WTC11 (cell line): ENCODE data around the gene MITD1. TPM values are rescaled to one million over a fixed set of nuclear protein-coding genes. Genes with fewer than 3 reads are reported as not detected.
"Not testable (repeated sequence)": the region's sequence is repeated elsewhere in the genome, so short reads cannot be mapped to it uniquely, and the experiment has no call there.

Experiments used
- ATAC-seq: fragments of 200-7000 bp; cut with Tn5 transposase; 2 replicates; pipeline ENCODE4 v1.10.0; 2021; ENCODE audit warnings: mild to moderate bottlenecking, moderate library complexity
- CTCF ChIA-PET: fragments of 300-600 bp; sonication (Branson Sonifier 250); formaldehyde crosslinking; loops from one replicate; lab custom pipeline; 2021; ENCODE audit warnings: antibody characterized with exemption; lab: Charles Lee
- POLR2A ChIA-PET: fragments of 350-600 bp; sonication (Branson Sonifier 250); formaldehyde crosslinking; loops from one replicate; lab custom pipeline; 2021; ENCODE audit warnings: antibody characterized with exemption; lab: Charles Lee
- DNase-seq: peaks from one replicate; pipeline ENCODE4 v3.0.0; 2021; ENCODE audit warnings: low spot score
- H3K27ac Mint-ChIP-seq: 2 replicates; pipeline ENCODE4 v1.8.0; 2021; ENCODE audit warnings: mixed read lengths
- H3K27me3 Mint-ChIP-seq: 2 replicates; pipeline ENCODE4 v1.8.0; 2021; ENCODE audit warnings: low read depth, mild to moderate bottlenecking, moderate library complexity, mixed read lengths
- H3K36me3 Mint-ChIP-seq: 2 replicates; pipeline ENCODE4 v1.8.0; 2021; ENCODE audit warnings: mixed read lengths
- H3K4me1 Mint-ChIP-seq: 2 replicates; pipeline ENCODE4 v1.8.0; 2022; ENCODE audit warnings: mixed read lengths
- H3K4me3 Mint-ChIP-seq: 2 replicates; pipeline ENCODE4 v1.8.0; 2021; ENCODE audit warnings: mild to moderate bottlenecking, moderate library complexity, mixed read lengths
- H3K9me3 Mint-ChIP-seq: 2 replicates; pipeline ENCODE4 v1.8.0; 2021; ENCODE audit warnings: mixed read lengths
- ATF1 ChIP-seq: sonication (generic); formaldehyde crosslinking; IDR thresholded peaks from 2 replicates; pipeline ENCODE4 v1.8.1; 2023; ENCODE audit warnings: mild to moderate bottlenecking, moderate library complexity, missing genetic modification reagents
- CBFB ChIP-seq: sonication (generic); formaldehyde crosslinking; IDR thresholded peaks from 2 replicates; pipeline ENCODE4 v1.8.1; 2022; ENCODE audit warnings: mild to moderate bottlenecking, low read depth, missing genetic modification reagents
- CREM ChIP-seq: sonication (generic); formaldehyde crosslinking; IDR thresholded peaks from 2 replicates; pipeline ENCODE4 v1.8.1; 2022; ENCODE audit warnings: mild to moderate bottlenecking, missing genetic modification reagents, moderate library complexity
- ETV6 ChIP-seq: sonication (generic); formaldehyde crosslinking; IDR thresholded peaks from 2 replicates; pipeline ENCODE4 v1.8.1; 2022; ENCODE audit warnings: mild to moderate bottlenecking, missing genetic modification reagents
- FOXP1 ChIP-seq: sonication (generic); formaldehyde crosslinking; IDR thresholded peaks from 2 replicates; pipeline ENCODE4 v1.8.0; 2022; ENCODE audit warnings: missing genetic modification reagents, mild to moderate bottlenecking, moderate library complexity, borderline replicate concordance
- GRHL2 ChIP-seq: fragments of 250-450 bp; sonication (Bioruptor Pico); IDR thresholded peaks from 2 replicates; pipeline ENCODE4 v1.8.0; 2022; ENCODE audit warnings: mild to moderate bottlenecking, moderate library complexity; ENCODE audit not compliant: insufficient replicate concordance, severe bottlenecking
- MYBL2 ChIP-seq: sonication (generic); formaldehyde crosslinking; IDR thresholded peaks from 2 replicates; pipeline ENCODE4 v1.8.1; 2023; ENCODE audit warnings: mild to moderate bottlenecking, moderate library complexity, missing genetic modification reagents
- NR3C1 ChIP-seq: sonication (generic); formaldehyde crosslinking; conservative IDR thresholded peaks from 2 replicates; pipeline ENCODE4 v1.8.1; 2023; ENCODE audit warnings: low read depth, mild to moderate bottlenecking, missing genetic modification reagents
- PRRX2 ChIP-seq: fragments of 250-450 bp; sonication (Bioruptor Pico); IDR thresholded peaks from 2 replicates; pipeline ENCODE4 v1.8.0; 2021; ENCODE audit warnings: mild to moderate bottlenecking
- SP1 ChIP-seq: sonication (generic); formaldehyde crosslinking; conservative IDR thresholded peaks from 2 replicates; pipeline ENCODE4 v1.8.1; 2022; ENCODE audit warnings: missing genetic modification reagents
- ZNF138 ChIP-seq: sonication (generic); formaldehyde crosslinking; conservative IDR thresholded peaks from 2 replicates; pipeline ENCODE4 v1.8.1; 2022; ENCODE audit warnings: mild to moderate bottlenecking, moderate library complexity, missing genetic modification reagents
- ZNF396 ChIP-seq: fragments of 250-450 bp; sonication (Bioruptor Pico); IDR thresholded peaks from 2 replicates; pipeline ENCODE4 v1.8.0; 2021; ENCODE audit warnings: mild to moderate bottlenecking, moderate library complexity, borderline replicate concordance
- total RNA-seq: library from RNA; stranded (reverse); gene quantifications from 3 replicates; pipeline ENCODE4 v1.2.3, GENCODE V29; 2021
- TF ChIP-seq, protein P1 (sequence below): sonication (generic); formaldehyde crosslinking; IDR thresholded peaks from 2 replicates; pipeline ENCODE4 v1.8.1; 2023; ENCODE audit warnings: mild to moderate bottlenecking, missing genetic modification reagents
- TF ChIP-seq, protein P2 (sequence below): sonication (generic); formaldehyde crosslinking; IDR thresholded peaks from 2 replicates; pipeline ENCODE4 v1.8.0; 2022; ENCODE audit warnings: mild to moderate bottlenecking, missing genetic modification reagents
- TF ChIP-seq, protein P3 (sequence below): sonication (generic); formaldehyde crosslinking; IDR thresholded peaks from 2 replicates; pipeline ENCODE4 v1.8.0; 2023; ENCODE audit warnings: missing genetic modification reagents
- TF ChIP-seq, protein P4 (sequence below): sonication (generic); formaldehyde crosslinking; IDR thresholded peaks from 2 replicates; pipeline ENCODE4 v1.8.1; 2023; ENCODE audit warnings: mild to moderate bottlenecking, moderate library complexity, missing genetic modification reagents
- TF ChIP-seq, protein P5 (sequence below): sonication (generic); formaldehyde crosslinking; IDR thresholded peaks from 2 replicates; pipeline ENCODE4 v1.8.1; 2022; ENCODE audit warnings: missing genetic modification reagents, borderline replicate concordance
- TF ChIP-seq, protein P6 (sequence below): fragments of 250-450 bp; sonication (Bioruptor Pico); IDR thresholded peaks from 2 replicates; pipeline ENCODE4 v1.9.0; 2021; ENCODE audit warnings: mild to moderate bottlenecking

Gene MITD1
- total RNA-seq, 1 experiment from 2014 or later: 33.1 TPM

DNA sequence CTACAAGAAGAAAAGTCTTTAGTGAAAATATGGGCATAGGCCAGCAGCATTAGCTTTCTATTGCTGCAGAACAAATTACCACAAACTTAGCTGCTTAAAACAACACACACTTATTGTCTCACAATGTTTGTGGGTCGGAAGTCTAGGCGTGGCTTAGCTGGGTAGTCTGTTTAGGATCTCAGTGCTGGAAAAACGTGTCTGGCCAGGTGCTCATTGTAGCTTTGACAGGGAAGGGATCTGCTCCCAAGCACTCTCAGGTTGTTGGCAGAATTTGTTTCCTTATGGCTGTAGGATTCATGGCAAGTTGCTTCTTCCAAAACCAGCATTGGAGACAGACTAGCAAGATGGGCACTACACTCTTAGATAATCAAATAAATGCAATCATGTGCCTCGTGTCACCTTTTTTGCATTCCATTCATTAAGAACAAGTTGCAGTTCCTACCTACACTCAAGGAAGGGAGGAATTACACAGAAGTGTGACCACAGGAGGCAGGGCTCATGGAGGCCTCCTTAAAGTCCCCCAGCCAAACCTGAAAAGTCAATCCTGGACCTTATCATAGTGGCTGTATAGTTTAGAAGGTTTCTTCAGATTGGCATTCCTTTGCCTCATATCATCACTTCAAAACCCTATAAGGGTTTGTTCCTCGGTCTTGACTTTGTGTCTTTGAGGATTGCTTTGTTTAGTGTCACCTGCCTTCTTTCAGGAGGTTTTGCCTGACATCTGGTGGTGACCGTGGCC is 17.4 kb upstream of the MITD1 start:
- Mint-ChIP-seq H3K27me3 (no peaks in the 10 kb centered on the region), H3K4me1 (no peaks in the 10 kb centered on the region), H3K4me3 (no peak overlapping the region), H3K27ac (peak overlapping the region; percentile 63; the same call in 1 of the 2 replicates), H3K36me3 (peaks cover 32% of the 10 kb centered on the region), H3K9me3 (peaks cover 13% of the 10 kb centered on the region)
- no peak for ATAC-seq
- TF ChIP-seq, protein P1, sequence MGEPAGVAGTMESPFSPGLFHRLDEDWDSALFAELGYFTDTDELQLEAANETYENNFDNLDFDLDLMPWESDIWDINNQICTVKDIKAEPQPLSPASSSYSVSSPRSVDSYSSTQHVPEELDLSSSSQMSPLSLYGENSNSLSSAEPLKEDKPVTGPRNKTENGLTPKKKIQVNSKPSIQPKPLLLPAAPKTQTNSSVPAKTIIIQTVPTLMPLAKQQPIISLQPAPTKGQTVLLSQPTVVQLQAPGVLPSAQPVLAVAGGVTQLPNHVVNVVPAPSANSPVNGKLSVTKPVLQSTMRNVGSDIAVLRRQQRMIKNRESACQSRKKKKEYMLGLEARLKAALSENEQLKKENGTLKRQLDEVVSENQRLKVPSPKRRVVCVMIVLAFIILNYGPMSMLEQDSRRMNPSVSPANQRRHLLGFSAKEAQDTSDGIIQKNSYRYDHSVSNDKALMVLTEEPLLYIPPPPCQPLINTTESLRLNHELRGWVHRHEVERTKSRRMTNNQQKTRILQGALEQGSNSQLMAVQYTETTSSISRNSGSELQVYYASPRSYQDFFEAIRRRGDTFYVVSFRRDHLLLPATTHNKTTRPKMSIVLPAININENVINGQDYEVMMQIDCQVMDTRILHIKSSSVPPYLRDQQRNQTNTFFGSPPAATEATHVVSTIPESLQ (CRISPR knock-in tag): no peak
- TF ChIP-seq, protein P2, sequence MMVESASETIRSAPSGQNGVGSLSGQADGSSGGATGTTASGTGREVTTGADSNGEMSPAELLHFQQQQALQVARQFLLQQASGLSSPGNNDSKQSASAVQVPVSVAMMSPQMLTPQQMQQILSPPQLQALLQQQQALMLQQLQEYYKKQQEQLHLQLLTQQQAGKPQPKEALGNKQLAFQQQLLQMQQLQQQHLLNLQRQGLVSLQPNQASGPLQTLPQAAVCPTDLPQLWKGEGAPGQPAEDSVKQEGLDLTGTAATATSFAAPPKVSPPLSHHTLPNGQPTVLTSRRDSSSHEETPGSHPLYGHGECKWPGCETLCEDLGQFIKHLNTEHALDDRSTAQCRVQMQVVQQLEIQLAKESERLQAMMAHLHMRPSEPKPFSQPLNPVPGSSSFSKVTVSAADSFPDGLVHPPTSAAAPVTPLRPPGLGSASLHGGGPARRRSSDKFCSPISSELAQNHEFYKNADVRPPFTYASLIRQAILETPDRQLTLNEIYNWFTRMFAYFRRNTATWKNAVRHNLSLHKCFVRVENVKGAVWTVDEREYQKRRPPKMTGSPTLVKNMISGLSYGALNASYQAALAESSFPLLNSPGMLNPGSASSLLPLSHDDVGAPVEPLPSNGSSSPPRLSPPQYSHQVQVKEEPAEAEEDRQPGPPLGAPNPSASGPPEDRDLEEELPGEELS: no peak
- TF ChIP-seq, protein P3, sequence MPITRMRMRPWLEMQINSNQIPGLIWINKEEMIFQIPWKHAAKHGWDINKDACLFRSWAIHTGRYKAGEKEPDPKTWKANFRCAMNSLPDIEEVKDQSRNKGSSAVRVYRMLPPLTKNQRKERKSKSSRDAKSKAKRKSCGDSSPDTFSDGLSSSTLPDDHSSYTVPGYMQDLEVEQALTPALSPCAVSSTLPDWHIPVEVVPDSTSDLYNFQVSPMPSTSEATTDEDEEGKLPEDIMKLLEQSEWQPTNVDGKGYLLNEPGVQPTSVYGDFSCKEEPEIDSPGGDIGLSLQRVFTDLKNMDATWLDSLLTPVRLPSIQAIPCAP (CRISPR knock-in tag): no peak
- TF ChIP-seq NR3C1 (CRISPR knock-in tag) (no peak), CREM (CRISPR knock-in tag) (no peak), SP1 (CRISPR knock-in tag) (no peak), ETV6 (no peak), MYBL2 (CRISPR knock-in tag) (no peak), ATF1 (no peak), ZNF396 (no peak), PRRX2 (CRISPR knock-in tag) (no peak)
- TF ChIP-seq, protein P4, sequence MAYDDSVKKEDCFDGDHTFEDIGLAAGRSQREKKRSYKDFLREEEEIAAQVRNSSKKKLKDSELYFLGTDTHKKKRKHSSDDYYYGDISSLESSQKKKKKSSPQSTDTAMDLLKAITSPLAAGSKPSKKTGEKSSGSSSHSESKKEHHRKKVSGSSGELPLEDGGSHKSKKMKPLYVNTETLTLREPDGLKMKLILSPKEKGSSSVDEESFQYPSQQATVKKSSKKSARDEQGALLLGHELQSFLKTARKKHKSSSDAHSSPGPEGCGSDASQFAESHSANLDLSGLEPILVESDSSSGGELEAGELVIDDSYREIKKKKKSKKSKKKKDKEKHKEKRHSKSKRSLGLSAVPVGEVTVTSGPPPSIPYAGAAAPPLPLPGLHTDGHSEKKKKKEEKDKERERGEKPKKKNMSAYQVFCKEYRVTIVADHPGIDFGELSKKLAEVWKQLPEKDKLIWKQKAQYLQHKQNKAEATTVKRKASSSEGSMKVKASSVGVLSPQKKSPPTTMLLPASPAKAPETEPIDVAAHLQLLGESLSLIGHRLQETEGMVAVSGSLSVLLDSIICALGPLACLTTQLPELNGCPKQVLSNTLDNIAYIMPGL (CRISPR knock-in tag): no peak
- ChIA-PET CTCF (interaction anchor here (1.0 kb wide), 1 partner anchor 17 kb away, joined by 4 read pairs; no protein-coding TSS in a partner anchor), POLR2A (no interaction called here)
- DNase-seq: no peak

DNA sequence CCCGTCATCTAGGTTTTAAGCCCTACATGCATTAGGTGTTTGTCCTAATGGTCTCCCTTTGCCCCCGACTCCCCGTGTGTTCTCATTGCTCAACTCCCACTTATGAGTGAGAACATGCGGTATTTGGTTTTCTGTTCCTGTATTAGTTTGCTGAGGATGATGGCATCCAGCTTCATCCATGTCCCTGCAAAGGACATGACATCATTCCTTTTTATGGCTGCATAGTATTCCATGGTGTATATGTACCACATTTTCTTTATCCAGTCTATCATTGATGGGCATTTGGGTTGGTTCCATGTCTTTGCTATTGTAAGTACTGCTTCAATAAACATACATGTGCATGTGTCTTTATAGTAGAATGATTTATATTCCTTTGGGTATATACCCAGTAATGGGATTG is 11.5 kb upstream of the MITD1 start:
- H3K27me3 Mint-ChIP-seq, H3K4me3 Mint-ChIP-seq, CTCF ChIA-PET, ATAC-seq, H3K4me1 Mint-ChIP-seq, H3K27ac Mint-ChIP-seq, DNase-seq, H3K9me3 Mint-ChIP-seq, POLR2A ChIA-PET: not testable (repeated sequence)
- peaks cover 64% of the 10 kb centered on the region for H3K36me3 Mint-ChIP-seq

DNA sequence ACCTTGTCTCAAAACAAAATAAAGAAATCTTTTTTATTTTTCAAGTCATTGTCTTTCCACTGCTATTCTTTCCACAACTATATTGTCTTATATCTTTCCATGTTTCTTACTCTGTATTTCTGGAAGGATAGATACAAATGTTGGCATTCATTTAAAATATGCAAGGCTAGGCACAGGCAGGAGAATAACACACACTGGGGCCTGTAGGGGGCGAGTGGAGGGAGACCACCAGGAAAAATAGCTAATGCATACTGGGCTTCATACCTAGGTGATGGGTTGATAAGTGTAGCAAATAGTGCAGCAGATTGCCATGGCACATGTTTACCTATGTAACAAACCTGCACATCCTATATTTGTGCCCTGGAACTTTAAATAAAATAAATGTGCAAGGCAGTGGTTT is 9.7 kb upstream of the MITD1 start:
- Mint-ChIP-seq H3K36me3 (peaks cover 56% of the 10 kb centered on the region), H3K9me3 (peaks cover 7% of the 10 kb centered on the region; the same call in 1 of the 2 replicates), H3K27ac (no peak overlapping the region), H3K4me3 (no peak overlapping the region), H3K4me1 (no peaks in the 10 kb centered on the region), H3K27me3 (no peaks in the 10 kb centered on the region)
- ChIA-PET CTCF (interaction anchor here (0.6 to 1.6 kb wide), 3 partner anchors 9 to 147 kb away, joined by 3 to 4 read pairs (median 3); partner anchors contain the start of genes EIF5B, MITD1 and MRPL30), POLR2A (no interaction called here)
- no peak for DNase-seq
- ATAC-seq: 0 out of 2 replicates have a peak, but pooled peaks have one; percentile 34
- TF ChIP-seq FOXP1 (CRISPR knock-in tag) (no peak), ZNF138 (CRISPR knock-in tag) (no peak), GRHL2 (CRISPR knock-in tag) (no peak), CBFB (CRISPR knock-in tag) (no peak)
- TF ChIP-seq, protein P5, sequence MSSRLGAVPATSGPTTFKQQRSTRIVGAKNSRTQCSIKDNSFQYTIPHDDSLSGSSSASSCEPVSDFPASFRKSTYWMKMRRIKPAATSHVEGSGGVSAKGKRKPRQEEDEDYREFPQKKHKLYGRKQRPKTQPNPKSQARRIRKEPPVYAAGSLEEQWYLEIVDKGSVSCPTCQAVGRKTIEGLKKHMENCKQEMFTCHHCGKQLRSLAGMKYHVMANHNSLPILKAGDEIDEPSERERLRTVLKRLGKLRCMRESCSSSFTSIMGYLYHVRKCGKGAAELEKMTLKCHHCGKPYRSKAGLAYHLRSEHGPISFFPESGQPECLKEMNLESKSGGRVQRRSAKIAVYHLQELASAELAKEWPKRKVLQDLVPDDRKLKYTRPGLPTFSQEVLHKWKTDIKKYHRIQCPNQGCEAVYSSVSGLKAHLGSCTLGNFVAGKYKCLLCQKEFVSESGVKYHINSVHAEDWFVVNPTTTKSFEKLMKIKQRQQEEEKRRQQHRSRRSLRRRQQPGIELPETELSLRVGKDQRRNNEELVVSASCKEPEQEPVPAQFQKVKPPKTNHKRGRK (CRISPR knock-in tag): no peak
- TF ChIP-seq, protein P2: no peak
- TF ChIP-seq, protein P6, sequence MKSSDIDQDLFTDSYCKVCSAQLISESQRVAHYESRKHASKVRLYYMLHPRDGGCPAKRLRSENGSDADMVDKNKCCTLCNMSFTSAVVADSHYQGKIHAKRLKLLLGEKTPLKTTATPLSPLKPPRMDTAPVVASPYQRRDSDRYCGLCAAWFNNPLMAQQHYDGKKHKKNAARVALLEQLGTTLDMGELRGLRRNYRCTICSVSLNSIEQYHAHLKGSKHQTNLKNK (CRISPR knock-in tag): no peak
- TF ChIP-seq, protein P4 (CRISPR knock-in tag): no peak
